ENCODE results near the gene CNOT11.
"Not testable (repeated sequence)": the region's sequence is repeated elsewhere in the genome, so short reads cannot be mapped to it uniquely, and the experiment has no call there.

The CNOT11 gene

GRCh38 chr2:101311696-101312017, 59.0 kb downstream of the CNOT11 start:
- no peak for DNase-seq

- DNase-seq: not testable (repeated sequence)
Measured at GRCh38 chr2:101316568-101316967, 63.9 kb downstream of the CNOT11 start.

Measured in stimulated activated CD8-positive, alpha-beta memory T cell treated with anti-CD3 and anti-CD28 coated beads, Interleukin-4, amount 100 ng/mL, for 48 hours (primary cell).